HG02610 (cell line): ENCODE data around the gene TNXB.
"Not testable (repeated sequence)": the region's sequence is repeated elsewhere in the genome, so short reads cannot be mapped to it uniquely, and the experiment has no call there.

Experiments
- ATAC-seq: cut with Tn5 transposase; IDR thresholded peaks from one replicate; pipeline ENCODE4 v1.9.1; 2021; ENCODE audit warnings: mild to moderate bottlenecking, moderate library complexity; ENCODE audit not compliant: unreplicated experiment

The TNXB gene

DNA sequence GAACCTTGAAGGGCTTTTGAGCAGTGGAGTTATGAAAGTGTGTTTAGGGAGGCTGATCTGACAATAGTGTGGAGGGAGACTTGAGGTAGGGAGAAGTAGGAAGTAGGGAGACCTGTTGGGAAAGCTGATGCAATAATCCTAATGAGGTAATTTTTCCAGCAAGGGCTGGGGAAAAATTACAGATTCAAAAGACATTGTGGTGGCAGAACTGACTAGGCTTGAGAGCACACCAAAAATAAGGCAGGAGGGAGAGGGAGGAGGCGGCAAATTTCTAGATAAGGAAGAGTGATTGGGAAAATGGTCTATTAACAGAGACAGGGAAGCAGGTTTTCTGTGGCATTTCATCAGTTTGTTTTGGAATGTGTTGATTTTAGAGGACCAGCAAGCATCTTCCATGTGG, 37.1 kb upstream of the TNXB start:
- no peak for ATAC-seq

DNA sequence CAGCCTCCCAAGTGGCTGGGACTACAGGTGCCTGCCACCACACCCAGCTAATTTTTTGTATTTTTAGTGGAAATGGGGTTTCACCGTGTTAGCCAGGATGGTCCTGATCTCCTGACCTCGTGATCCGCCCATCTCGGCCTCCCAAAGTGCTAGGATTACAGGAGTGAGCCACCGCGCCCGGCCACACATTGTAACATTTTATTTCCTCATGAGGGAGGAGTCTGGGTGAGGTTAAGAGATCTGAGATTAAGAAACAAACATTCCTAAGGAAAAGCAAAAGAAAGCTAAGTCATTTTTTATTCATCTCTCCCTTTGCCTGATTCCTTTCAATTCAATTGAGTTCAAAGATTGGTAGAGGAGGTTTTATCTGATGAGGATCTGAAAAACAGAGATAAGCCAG, 35.1 kb upstream of the TNXB start:
- ATAC-seq, result not testable (repeated sequence)

DNA sequence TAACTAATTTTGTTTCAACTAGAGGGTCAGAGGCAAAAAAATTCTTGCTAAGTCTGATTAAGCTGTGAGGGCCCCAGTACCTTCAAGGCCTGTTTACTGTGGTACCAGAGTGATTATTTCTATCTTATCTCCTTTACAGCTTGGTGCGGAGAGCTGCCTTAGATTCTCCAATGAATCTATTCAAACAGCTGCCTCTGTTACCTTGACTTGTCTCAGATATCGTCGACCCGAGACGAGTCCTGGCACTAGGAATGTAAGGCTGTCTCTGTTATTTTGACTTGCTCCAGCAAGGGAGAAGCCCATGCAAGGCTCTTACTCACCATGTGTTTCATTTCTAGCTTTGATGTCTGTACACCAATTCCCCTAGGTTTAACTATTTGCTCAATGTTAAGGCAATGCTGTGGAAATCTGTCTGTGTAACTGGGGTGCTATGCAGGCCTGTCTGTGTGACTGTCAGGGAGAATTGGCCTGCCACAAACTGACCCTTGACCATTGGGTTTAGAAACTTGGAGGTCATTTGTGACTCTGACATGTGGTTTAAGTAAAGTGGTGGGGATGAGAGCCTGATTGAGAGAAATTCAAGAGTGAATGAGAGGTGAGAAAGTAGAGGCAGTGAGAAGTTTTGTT, 31.4 kb upstream of the TNXB start:
- no peak for ATAC-seq

DNA sequence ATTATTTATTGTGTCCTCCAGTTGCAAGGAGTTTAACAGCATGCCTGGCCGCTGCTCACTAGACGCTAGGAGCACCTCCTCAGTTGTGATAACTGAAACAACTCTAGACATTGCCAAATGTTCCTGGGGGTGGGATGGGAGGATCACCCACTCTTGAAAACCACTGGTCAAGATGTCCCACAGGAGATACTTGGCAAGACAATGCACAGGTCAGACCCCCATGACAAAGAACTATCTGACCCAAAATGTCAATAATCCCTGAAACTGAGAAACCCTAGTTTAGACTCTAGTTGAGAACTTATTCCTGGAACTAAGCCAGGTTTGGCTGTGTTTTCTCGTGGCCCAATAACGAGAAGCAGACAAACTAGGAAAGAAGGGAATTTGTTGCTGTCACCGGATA, 30.5 kb upstream of the TNXB start:
- ATAC-seq, result no peak

DNA sequence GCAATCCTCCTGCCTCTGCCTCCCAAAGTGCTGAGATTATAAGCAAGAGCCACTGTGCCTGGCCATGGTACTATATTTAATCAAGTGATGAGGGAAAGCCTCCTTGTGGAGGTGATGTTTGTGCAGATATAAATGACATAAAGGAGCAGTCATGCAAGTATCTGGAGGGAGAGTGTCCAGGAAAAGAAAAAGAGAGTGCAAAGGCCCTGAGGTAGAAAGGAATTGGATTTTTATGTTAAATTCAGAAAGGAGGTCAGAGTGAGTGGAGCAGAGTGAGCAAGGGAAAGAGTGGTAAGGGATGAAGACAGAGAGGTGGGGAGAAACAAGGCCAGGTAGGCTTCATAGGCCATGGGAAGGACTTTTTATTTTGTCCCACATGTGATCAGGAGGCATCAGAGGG, 28.3 kb upstream of the TNXB start:
- no peak for ATAC-seq

DNA sequence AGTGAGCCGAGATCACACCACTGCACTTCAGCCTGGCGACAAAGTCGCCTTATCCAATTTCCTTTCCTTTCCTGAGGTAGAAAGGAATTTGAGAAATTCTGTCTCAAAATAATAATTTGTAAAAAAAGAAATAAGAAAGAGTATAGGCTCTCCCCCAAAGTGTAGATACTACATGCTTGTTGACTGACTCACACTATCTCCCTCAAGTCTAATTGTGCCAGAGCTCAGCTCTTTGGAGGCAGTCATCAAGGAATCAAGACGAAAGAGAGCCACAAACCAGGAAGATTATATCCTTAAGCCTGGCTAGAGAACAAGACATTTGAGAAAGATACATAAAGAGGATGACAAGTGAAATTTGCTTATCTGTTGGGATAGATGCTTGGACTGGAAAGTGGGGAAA, 24.6 kb upstream of the TNXB start:
- ATAC-seq, result no peak

DNA sequence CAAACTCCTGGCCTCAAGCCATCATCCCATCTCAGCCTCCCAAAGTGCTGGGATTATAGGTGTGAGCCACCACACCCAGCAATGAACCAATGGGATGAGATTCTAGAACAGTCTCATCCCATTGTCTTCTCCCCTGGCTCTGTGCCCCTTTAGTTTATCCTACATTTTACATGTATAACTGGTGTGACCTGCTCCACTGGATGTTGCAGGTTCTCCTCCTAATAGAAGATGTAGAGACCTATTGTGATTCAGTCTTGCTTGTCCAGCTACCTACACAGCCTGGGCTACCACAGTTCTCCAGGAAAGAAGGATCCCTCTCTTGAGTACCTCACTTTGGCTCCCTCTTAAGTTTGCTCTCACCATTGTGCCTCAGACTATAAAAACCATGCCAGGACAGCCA, 23.0 kb upstream of the TNXB start:
- ATAC-seq, result no peak

DNA sequence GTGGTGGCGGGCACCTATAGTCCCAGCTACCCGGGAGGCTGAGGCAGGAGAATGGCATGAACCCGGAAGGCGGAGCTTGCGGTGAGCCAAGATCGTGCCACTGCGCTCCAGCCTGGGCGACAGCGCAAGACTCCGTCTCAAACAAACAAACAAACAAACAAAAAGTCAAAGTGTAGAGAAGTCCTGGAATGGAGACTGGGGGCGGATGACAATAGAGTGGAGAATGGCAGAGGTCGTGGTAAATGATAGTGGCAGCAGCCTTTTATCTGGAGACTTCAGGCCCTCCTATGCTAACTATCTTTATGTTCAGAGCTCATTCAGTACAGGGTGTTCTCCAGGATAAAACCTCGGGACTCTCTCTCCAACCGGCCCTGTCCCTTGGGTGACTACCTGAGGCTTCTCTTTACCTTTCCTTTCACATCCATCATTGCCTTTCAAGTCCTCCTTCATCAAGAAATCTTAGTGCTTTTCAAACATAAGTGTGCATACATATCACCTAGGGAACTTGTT, 22.4 kb upstream of the TNXB start:
- ATAC-seq, result no peak

DNA sequence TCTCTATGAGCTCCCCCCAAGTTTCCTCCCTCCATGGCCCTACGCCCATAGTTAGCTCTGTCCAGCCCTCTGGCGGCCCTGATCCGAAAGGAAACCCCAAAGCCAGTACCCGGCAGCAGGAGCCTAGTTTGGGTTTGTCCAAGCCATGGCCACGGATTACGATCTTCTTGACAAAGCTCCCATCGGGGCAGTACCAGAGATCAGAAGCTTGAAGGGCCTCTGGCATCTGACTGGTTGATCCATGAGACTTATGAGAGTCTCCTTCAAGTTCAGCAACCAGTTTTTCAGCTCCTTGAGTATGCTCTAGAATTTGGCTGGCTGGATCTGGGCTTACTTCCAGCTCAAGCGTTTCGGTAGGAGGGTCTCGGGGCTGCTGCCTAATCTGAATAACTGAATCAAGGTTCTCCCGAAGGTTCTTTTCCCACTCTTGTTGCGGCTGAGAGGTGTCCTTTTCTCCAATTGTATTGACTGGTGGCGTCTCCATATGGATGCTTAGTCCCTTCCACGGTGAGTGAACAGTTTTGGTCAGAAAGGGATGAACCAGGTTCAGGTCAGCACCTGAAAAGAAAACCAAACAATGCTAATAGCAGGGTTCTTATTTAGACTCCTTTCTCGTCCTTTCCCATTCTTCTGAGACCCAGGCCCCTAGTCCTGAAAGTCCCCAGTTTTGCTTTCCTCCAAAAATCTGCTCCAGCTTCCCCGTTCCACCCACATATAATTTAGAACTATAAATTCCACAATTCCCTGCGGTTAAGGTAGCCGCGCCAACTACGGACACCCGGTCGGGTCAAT, 20.4 kb upstream of the TNXB start:
- no peak for ATAC-seq

DNA sequence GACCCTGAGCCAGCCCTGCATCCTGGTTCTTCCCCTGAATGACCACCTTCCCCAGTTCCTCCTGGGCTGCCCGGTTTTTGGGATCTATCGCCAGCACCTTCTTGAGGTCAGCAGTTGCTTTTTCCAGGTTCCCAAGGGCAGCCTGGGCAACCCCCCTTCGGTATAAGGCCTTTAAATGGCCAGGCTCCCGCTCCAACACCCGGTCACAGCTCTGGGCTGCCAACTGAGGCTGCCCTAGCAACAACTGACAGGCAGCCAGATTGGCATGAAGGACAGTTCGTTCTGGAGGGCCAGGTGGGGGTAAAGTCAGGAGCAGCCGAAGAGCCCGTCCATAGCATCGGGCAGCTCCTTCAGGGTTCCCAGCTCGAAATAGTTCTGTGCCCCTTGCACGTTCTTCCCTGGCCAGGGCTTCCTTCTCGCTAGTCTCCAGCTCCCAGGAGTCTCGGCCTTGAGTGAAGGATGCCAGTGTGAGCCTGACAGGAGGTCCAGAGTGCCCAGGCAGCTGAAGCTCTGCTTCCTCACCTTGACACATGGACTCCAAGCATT, 19.7 kb upstream of the TNXB start:
- ATAC-seq, result no peak

DNA sequence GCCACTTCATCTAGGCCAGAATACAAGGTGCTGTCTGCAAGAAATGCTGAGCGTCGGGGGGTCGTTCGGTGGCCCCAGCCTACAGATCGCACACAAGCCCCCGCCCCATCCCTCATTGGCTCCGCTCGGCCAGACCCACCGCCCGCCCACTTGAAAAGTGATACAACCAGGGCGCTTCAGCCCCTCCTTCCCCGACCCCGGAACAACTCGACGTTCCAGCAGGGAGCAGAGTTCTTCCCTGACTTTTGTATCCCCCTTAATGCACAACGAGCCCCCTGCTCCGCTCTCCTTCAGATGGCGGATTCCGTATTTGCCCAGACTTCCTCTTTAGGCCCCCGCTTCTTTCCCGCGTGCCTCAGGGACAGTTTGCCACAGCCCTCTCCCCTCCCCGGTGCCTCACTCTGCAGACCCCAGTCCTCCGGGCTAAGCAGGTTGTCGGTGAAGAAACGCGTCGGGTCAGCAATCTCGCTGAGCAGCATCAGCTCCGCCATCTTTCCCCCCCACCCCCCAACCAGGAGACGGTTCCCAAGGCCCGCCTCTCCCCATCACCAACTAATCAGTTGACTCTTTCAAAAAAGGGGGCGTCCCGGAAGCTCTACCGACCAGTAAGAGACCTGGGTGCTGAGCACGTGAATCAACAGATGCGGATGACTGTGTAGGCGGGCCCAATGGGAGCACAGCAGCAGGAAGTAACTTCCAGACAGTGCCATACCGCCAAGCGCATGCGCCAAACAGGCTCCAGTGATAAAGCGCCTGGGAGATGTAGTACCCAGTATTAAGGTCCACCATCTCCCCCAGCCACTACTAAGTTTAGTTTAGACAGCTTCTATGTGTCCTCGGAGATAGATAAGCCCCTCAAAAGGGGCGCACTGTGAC, 18.8 kb upstream of the TNXB start, which contains the start of gene ATF6B:
TSS of gene ATF6B (minus strand) at position 530 of the 876 bp plus-strand sequence. CDS start at position 491, 39 bp downstream.
- ATAC-seq, result peak; percentile 87

DNA sequence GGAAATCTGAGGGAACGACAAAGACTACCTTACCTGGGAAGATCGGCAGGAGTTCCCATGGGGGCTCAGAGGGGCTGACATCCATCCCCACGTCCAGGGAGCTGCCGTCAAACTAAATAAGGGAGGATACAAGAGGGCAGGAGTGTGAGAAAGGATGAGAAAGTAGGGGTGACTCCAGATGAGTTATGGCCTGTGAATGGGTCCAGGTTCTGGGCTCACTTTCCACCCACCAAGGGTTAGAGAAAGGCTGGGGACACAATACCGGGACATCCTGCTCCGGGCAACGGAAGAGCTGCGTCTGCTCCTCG, 18.2 kb upstream of the TNXB start:
- no peak for ATAC-seq

DNA sequence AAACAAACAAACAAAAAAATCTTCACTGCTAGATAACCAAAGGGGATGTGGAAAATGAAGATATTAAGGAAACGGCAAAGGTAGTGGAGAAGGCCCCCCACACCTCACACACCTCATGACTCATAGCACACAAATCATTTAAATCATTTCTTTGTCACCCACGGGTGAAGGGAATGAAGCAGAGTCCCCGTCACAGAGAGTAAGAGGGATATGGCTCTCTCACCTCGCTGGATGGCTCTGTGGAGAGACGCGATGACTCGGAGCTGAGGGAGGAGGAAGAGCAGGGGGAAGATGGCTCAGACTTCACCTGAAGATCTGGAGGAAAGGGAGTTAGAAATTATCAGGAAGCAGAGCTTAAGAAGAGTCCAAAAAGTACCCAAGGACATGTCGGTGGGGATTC, 17.7 kb upstream of the TNXB start:
- no peak for ATAC-seq

DNA sequence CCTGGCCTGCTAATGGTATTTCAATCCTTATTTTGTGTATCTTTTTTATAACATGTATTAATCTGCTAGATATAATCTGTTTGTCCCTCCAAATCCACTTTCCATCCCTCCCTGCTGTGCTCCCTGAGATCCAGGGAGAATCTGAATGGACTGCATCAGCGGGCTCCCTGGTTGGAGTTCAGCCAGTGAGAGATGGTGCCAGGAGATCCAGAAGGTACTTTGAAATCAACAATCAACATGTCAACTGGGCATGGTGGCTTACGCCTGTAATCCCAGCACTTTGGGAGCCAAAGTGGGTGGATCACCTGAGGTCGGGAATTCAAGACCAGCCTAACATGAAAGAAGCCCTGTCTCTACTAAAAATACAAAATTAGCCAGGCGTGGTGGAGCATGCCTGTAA, 14.5 kb upstream of the TNXB start:
- ATAC-seq, result no peak

DNA sequence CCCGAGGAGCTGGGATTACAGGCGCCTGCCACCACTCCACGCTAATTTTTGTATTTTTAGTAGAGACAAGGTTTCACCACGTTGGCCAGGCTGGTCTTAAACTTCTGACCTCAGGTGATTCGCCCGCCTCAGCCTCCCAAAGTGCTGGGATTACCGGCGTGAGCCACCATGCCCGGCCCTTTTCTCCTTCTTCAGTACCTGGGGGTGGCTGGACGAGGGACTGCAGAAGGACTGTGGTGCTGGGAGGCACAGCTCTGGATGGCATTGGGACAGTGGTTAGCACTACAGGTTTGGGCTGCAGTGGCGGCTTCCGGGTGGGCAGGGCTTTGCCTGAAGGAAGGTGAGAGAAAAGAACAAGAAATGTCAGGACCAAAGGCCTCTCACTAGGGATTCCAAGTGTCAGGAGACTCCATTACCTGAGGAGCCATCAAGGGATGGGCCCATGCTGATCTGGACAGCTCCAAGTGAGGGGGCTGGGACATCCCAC, 11.5 kb upstream of the TNXB start:
- no peak for ATAC-seq

DNA sequence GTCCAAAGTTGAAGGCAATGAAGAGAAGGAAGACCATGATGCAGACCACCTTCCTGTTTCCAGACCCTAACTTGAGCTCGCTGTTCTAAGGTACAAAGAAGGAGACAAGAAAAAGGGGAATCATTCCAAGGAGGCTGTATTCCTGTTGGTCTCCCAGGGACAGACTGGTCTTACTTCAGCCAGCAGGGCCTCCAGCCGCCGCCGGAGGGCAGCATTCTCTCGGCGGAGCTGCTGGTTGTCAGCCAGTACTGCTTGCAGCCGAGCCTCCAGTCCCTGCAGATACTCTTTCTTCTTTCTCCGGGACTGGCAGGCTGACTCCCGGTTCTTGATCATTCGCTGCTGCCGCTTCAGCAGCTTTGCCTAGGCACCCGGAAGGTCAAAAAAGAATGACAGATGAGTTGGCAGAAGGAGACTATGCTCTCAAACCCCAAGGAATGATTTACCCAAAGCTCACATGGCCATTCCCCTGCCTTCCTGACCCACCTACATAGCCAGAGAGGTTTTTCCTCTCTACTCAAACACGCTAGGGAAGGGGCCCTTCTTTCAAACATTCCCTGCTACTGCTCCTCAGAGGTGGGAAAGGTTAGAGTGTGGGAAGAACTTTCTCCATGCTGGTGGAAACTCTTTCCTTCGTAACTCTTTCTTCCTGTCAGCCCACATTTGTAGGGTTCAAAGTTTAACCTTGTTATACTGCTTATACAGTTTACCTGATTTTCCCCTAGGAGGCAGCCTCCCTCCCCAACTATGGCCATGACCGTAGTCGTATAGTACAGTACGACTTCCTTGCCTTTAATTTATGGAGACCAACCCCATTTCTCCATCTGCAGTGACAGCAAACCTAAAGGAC, 9.9 kb upstream of the TNXB start:
- no peak for ATAC-seq

DNA sequence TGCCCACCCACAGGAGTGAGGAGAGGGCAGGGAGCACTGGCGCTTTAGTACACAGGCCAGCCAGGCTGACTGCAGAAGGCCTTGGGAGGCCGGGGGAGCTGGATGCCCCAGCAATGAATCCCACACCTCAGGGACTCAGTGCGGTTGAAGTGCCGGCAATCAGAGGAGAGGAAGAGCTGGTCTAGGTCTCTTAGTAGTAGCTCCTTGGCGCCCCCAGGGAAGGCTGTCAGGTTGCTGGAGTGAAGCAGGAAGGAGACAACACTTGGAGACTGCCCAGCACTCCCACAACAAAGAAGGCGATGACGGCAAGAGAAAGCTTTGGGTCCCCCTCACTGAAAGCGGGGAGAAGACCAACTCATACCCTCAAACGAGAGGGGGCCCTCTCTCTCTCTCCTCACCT, 8.3 kb upstream of the TNXB start:
- no peak for ATAC-seq

DNA sequence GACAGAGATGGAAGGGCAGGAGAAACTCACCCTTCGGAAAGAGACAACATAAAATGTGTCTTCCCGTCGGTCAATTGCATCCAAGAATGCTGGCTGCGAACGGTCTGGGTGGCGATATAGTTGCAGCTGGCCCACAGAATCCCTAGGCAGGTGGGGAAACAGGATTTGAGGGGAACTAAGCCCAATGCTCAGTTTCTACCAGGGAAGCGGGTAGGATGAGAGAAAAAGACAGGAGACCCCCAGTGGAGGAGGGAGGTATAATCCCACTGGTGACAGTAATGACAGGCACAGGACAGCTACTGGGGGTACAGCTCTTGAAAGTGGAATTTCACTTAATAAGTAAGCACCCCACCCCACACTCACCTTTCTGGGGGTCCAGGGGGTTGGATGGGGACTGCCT, 7.5 kb upstream of the TNXB start:
- no peak for ATAC-seq

DNA sequence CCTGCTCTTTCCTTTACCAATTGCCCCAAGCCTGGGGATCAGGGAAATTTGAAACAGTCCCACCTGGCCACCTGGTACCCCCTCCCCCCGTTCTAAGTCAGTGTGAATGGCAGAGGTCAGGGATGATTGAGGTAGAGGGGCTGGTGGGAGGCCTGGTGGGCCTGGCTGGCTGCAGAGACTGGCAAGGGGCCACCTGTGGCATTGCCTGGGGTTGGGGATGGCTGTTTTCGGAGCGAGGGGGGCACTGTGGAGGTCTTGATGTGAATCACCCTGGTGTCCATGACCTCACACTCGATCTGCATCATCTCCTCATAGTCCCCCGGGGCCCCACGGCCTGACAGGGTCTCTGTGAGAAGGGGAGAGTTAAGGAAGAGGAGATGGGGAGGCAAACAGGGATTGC, 6.5 kb upstream of the TNXB start:
- no peak for ATAC-seq

DNA sequence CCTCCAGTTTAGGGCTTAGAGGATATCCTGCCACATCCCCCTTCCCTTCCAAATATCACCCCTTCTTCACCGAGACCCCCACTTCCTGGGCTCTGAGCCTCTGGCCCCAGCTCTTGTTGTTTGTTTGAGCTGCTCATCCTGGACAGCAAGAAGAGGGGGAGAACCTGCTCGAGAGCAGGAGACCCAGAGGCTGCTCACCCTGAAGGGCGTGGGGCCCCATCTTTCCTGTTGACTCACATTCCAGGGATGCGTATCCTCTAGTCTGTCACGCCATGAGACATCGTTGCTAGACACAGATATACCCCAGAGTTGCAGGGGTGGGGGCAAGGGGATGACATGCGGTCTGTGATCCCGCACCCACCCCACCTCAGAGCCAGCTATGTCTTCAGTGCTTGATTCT, 5.7 kb upstream of the TNXB start:
- ATAC-seq, result no peak
